ENCODE data around the gene MTG2. TPM values are rescaled to one million over a fixed set of nuclear protein-coding genes. Genes with fewer than 3 reads are reported as not detected.
A peak's percentile ranks its signal among the peaks of the same experiment; 100 is the strongest.

MTG2 gene
- total and polyA plus RNA-seq, 2 of the 13 experiments (the other 11 are each of a cell fraction or from before 2014, with no cell fraction given): 20.4 to 37.8 TPM

DNA sequence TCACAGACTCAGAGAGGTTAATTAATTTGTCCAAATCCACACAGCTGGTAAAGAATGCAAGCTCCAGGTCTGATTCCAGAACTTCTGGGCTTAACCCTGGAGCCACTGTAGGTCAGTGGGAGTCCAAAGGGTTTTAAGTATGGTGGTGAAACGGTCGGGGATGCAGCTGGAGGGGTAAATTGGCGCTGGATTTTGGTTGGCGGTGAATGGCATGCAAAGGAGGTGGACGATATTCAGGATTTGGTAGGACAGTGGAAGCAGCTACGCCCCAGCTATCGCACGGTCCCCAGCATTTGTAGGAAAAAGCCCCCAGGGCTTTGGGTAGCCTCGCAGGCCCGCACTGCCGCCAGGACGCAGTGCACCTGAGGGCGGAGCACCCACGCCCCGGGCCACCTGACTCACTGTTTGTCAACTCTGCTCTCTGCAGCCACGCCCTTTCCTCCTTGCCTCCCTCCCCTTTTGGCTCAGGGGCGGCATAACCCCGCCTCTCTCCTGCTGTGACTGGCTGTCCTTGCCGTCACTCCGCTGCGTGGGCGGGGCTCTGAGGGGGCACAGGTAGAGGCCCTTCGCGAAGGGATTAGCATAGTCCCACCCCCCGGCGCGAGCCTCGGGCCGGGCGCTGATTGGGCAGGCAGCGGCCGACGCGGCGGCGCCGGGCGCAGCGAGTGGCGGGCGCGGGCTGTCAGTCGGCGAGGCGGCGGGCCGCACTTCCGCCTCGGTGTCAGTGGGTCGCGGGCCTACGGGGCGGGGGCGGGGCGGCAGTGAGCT is 55.2 kb downstream of the MTG2 start, which contains the start of gene OSBPL2 (continued):
- TF ChIP-seq, protein P1, sequence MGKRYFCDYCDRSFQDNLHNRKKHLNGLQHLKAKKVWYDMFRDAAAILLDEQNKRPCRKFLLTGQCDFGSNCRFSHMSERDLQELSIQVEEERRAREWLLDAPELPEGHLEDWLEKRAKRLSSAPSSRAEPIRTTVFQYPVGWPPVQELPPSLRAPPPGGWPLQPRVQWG (CRISPR knock-in tag; IDR thresholded peaks at IDR 0.05; ENCODE audit: borderline replicate concordance, low read depth): no peak
- peak; percentile 88 for TF ChIP-seq ZMYM3 (CRISPR knock-in tag; IDR thresholded peaks at IDR 0.05)
- no peak for TF ChIP-seq HMGA1 (CRISPR knock-in tag; conservative IDR thresholded peaks at IDR 0.05)
- TF ChIP-seq ZNF530 (CRISPR knock-in tag; IDR thresholded peaks at IDR 0.05; ENCODE audit: low read depth): no peak
- TF ChIP-seq, protein P2, sequence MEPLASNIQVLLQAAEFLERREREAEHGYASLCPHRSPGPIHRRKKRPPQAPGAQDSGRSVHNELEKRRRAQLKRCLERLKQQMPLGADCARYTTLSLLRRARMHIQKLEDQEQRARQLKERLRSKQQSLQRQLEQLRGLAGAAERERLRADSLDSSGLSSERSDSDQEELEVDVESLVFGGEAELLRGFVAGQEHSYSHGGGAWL (CRISPR knock-in tag; IDR thresholded peaks at IDR 0.05): peak; percentile 42; the same call in 1 of the 2 replicates
- TF ChIP-seq, protein P3, sequence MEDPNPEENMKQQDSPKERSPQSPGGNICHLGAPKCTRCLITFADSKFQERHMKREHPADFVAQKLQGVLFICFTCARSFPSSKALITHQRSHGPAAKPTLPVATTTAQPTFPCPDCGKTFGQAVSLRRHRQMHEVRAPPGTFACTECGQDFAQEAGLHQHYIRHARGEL (CRISPR knock-in tag; IDR thresholded peaks at IDR 0.05): no peak
- TF ChIP-seq, protein P4, sequence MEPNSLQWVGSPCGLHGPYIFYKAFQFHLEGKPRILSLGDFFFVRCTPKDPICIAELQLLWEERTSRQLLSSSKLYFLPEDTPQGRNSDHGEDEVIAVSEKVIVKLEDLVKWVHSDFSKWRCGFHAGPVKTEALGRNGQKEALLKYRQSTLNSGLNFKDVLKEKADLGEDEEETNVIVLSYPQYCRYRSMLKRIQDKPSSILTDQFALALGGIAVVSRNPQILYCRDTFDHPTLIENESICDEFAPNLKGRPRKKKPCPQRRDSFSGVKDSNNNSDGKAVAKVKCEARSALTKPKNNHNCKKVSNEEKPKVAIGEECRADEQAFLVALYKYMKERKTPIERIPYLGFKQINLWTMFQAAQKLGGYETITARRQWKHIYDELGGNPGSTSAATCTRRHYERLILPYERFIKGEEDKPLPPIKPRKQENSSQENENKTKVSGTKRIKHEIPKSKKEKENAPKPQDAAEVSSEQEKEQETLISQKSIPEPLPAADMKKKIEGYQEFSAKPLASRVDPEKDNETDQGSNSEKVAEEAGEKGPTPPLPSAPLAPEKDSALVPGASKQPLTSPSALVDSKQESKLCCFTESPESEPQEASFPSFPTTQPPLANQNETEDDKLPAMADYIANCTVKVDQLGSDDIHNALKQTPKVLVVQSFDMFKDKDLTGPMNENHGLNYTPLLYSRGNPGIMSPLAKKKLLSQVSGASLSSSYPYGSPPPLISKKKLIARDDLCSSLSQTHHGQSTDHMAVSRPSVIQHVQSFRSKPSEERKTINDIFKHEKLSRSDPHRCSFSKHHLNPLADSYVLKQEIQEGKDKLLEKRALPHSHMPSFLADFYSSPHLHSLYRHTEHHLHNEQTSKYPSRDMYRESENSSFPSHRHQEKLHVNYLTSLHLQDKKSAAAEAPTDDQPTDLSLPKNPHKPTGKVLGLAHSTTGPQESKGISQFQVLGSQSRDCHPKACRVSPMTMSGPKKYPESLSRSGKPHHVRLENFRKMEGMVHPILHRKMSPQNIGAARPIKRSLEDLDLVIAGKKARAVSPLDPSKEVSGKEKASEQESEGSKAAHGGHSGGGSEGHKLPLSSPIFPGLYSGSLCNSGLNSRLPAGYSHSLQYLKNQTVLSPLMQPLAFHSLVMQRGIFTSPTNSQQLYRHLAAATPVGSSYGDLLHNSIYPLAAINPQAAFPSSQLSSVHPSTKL (CRISPR knock-in tag; IDR thresholded peaks at IDR 0.05): no peak; the same call in 1 of the 2 replicates
- TF ChIP-seq, protein P5, sequence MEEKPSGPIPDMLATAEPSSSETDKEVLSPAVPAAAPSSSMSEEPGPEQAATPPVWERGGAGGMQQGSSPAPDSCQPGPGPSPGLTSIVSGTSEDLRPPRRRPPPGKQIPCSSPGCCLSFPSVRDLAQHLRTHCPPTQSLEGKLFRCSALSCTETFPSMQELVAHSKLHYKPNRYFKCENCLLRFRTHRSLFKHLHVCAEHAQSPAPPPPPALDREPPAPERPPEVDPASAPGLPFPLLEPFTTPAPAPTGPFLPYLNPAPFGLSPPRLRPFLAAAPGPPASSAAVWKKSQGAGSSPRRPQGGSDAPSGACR (CRISPR knock-in tag; IDR thresholded peaks at IDR 0.05): peak; percentile 96
- TF ChIP-seq ZNF577 (CRISPR knock-in tag; IDR thresholded peaks at IDR 0.05; ENCODE audit: borderline replicate concordance, low read depth): no peak
- peak; percentile 62 for TF ChIP-seq RXRA (CRISPR knock-in tag; IDR thresholded peaks at IDR 0.05)
- TF ChIP-seq, protein P6, sequence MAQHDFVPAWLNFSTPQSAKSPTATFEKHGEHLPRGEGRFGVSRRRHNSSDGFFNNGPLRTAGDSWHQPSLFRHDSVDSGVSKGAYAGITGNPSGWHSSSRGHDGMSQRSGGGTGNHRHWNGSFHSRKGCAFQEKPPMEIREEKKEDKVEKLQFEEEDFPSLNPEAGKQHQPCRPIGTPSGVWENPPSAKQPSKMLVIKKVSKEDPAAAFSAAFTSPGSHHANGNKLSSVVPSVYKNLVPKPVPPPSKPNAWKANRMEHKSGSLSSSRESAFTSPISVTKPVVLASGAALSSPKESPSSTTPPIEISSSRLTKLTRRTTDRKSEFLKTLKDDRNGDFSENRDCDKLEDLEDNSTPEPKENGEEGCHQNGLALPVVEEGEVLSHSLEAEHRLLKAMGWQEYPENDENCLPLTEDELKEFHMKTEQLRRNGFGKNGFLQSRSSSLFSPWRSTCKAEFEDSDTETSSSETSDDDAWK (CRISPR knock-in tag; IDR thresholded peaks at IDR 0.05): no peak
- TF ChIP-seq, protein P7, sequence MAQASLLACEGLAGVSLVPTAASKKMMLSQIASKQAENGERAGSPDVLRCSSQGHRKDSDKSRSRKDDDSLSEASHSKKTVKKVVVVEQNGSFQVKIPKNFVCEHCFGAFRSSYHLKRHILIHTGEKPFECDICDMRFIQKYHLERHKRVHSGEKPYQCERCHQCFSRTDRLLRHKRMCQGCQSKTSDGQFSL (CRISPR knock-in tag; IDR thresholded peaks at IDR 0.05): no peak
- no peak for TF ChIP-seq ZBTB1 (CRISPR knock-in tag; IDR thresholded peaks at IDR 0.05; ENCODE audit: borderline replicate concordance)
- TF ChIP-seq RAD21 (CRISPR knock-in tag; IDR thresholded peaks at IDR 0.05): peak; percentile 35; the same call in 1 of the 2 replicates
- TF ChIP-seq NR2C2 (CRISPR knock-in tag; IDR thresholded peaks at IDR 0.05; ENCODE audit: borderline replicate concordance): peak; percentile 80
- TF ChIP-seq CCAR2 (optimal IDR thresholded peaks at IDR 0.05; ENCODE audit: low read depth, low read length): no peak
- TF ChIP-seq TCF12 (IDR thresholded peaks at IDR 0.05): no peak
- no peak for TF ChIP-seq TCF12 (CRISPR knock-in tag; IDR thresholded peaks at IDR 0.05)
- TF ChIP-seq WIZ (CRISPR knock-in tag; IDR thresholded peaks at IDR 0.05): no peak
- TF ChIP-seq NCOA1 (CRISPR knock-in tag; IDR thresholded peaks at IDR 0.05): no peak
- TF ChIP-seq ARID2 (CRISPR knock-in tag; IDR thresholded peaks at IDR 0.05; ENCODE audit: borderline replicate concordance): no peak

All from HepG2 (cell line).